Stimulated activated effector memory CD8-positive, alpha-beta T cell treated with anti-CD3 and anti-CD28 coated beads, Interleukin-12 subunit alpha, Interleukin-12 subunit beta, amount 100 ng/mL, for 72 hours (primary cell): ENCODE results near the gene EPSTI1.
A peak's percentile ranks its signal among the peaks of the same experiment; 100 is the strongest.

Source experiments
- ATAC-seq: fragments of 150-1000 bp; cut with Tn5 transposase; 2 replicates; pipeline ENCODE4 v1.10.0; 2021
- DNase-seq, 2 donors: peaks; one replicate each; pipeline ENCODE4 v3.0.0; 2021 to 2022; ENCODE audit warnings: low spot score in 2 of 2
- H3K27ac Mint-ChIP-seq: one replicate; pipeline ENCODE4 v1.8.0; 2022; ENCODE audit warnings: mild to moderate bottlenecking, mixed read lengths
- H3K36me3 Mint-ChIP-seq: one replicate; pipeline ENCODE4 v1.8.0; 2022; ENCODE audit warnings: mild to moderate bottlenecking, mixed read lengths
- H3K4me1 Mint-ChIP-seq: one replicate; pipeline ENCODE4 v1.8.0; 2022; ENCODE audit warnings: mixed read lengths
- H3K4me3 Mint-ChIP-seq: one replicate; pipeline ENCODE4 v1.8.0; 2022; ENCODE audit warnings: mild to moderate bottlenecking, mixed read lengths
- H3K9me3 Mint-ChIP-seq: one replicate; pipeline ENCODE4 v1.8.0; 2022; ENCODE audit warnings: mixed read lengths

The EPSTI1 gene

GRCh38 chr13:42969565-42970172, 22.4 kb downstream of the EPSTI1 start:
- ATAC-seq: peak; percentile 82
- Mint-ChIP-seq H3K9me3 (no peaks in the 10 kb centered on the region), H3K4me3 (no peak overlapping the region), H3K4me1 (peaks cover 17% of the 10 kb centered on the region), H3K27ac (no peak overlapping the region), H3K36me3 (peaks cover 9% of the 10 kb centered on the region)
- peak; percentile 78 to 88 for DNase-seq

- no peaks in the 10 kb centered on the region for H3K9me3 Mint-ChIP-seq
- H3K36me3 Mint-ChIP-seq: peaks cover 9% of the 10 kb centered on the region
- H3K27ac Mint-ChIP-seq: no peak overlapping the region
- peaks cover 17% of the 10 kb centered on the region for H3K4me1 Mint-ChIP-seq
- DNase-seq (no peak), ATAC-seq (no peak)
- H3K4me3 Mint-ChIP-seq: no peak overlapping the region
Measured at GRCh38 chr13:42968906-42969305, 23.1 kb downstream of the EPSTI1 start.

- no peak overlapping the region for H3K4me3 Mint-ChIP-seq
- H3K36me3 Mint-ChIP-seq: peaks cover 20% of the 10 kb centered on the region
- H3K9me3 Mint-ChIP-seq: no peaks in the 10 kb centered on the region
- no peak overlapping the region for H3K27ac Mint-ChIP-seq
- ATAC-seq (no peak), DNase-seq (no peak)
- peaks cover 17% of the 10 kb centered on the region for H3K4me1 Mint-ChIP-seq
Measured at GRCh38 chr13:42967660-42968059, 24.4 kb downstream of the EPSTI1 start.

GRCh38 chr13:42965281-42965680, 26.8 kb downstream of the EPSTI1 start:
- ATAC-seq: no peak
- Mint-ChIP-seq H3K4me3 (no peak overlapping the region), H3K27ac (no peak overlapping the region), H3K9me3 (no peaks in the 10 kb centered on the region), H3K4me1 (peaks cover 9% of the 10 kb centered on the region), H3K36me3 (peaks cover 39% of the 10 kb centered on the region)
- no peak for DNase-seq

GRCh38 chr13:42964761-42965161, 27.3 kb downstream of the EPSTI1 start:
- H3K4me3 Mint-ChIP-seq: no peak overlapping the region
- DNase-seq (no peak), ATAC-seq (no peak)
- H3K27ac Mint-ChIP-seq: no peak overlapping the region
- peaks cover 36% of the 10 kb centered on the region for H3K36me3 Mint-ChIP-seq
- peaks cover 6% of the 10 kb centered on the region for H3K4me1 Mint-ChIP-seq
- no peaks in the 10 kb centered on the region for H3K9me3 Mint-ChIP-seq

- Mint-ChIP-seq H3K4me1 (no peaks in the 10 kb centered on the region), H3K9me3 (no peaks in the 10 kb centered on the region), H3K27ac (no peak overlapping the region), H3K4me3 (no peak overlapping the region), H3K36me3 (peaks cover 37% of the 10 kb centered on the region)
- DNase-seq: no peak
- no peak for ATAC-seq
Measured at GRCh38 chr13:42959615-42960014, 32.4 kb downstream of the EPSTI1 start.

GRCh38 chr13:42957881-42958280, 34.2 kb downstream of the EPSTI1 start:
- no peaks in the 10 kb centered on the region for H3K4me1 Mint-ChIP-seq
- no peak overlapping the region for H3K4me3 Mint-ChIP-seq
- H3K9me3 Mint-ChIP-seq: no peaks in the 10 kb centered on the region
- DNase-seq (no peak), ATAC-seq (no peak)
- no peak overlapping the region for H3K27ac Mint-ChIP-seq
- peaks cover 31% of the 10 kb centered on the region for H3K36me3 Mint-ChIP-seq

GRCh38 chr13:42950181-42950580, 41.9 kb downstream of the EPSTI1 start:
- no peak for DNase-seq
- H3K9me3 Mint-ChIP-seq: no peaks in the 10 kb centered on the region
- H3K27ac Mint-ChIP-seq: no peak overlapping the region
- H3K4me1 Mint-ChIP-seq: no peaks in the 10 kb centered on the region
- peaks cover 19% of the 10 kb centered on the region for H3K36me3 Mint-ChIP-seq
- H3K4me3 Mint-ChIP-seq: no peak overlapping the region
- ATAC-seq: no peak

- DNase-seq (no peak), ATAC-seq (no peak)
- Mint-ChIP-seq H3K4me3 (no peak overlapping the region), H3K36me3 (peaks cover 13% of the 10 kb centered on the region), H3K9me3 (peaks cover 2% of the 10 kb centered on the region), H3K4me1 (no peaks in the 10 kb centered on the region), H3K27ac (no peak overlapping the region)
Measured at GRCh38 chr13:42947925-42948324, 44.1 kb downstream of the EPSTI1 start.

GRCh38 chr13:42946927-42947326, 45.1 kb downstream of the EPSTI1 start:
- H3K4me3 Mint-ChIP-seq: no peak overlapping the region
- H3K4me1 Mint-ChIP-seq: no peaks in the 10 kb centered on the region
- H3K27ac Mint-ChIP-seq: no peak overlapping the region
- H3K36me3 Mint-ChIP-seq: peaks cover 8% of the 10 kb centered on the region
- H3K9me3 Mint-ChIP-seq: peaks cover 2% of the 10 kb centered on the region
- DNase-seq (no peak), ATAC-seq (no peak)

GRCh38 chr13:42929886-42930535, 62.0 kb downstream of the EPSTI1 start:
- no peak overlapping the region for H3K27ac Mint-ChIP-seq
- no peak overlapping the region for H3K4me3 Mint-ChIP-seq
- H3K4me1 Mint-ChIP-seq: no peaks in the 10 kb centered on the region
- H3K36me3 Mint-ChIP-seq: peaks cover 10% of the 10 kb centered on the region
- no peaks in the 10 kb centered on the region for H3K9me3 Mint-ChIP-seq
- ATAC-seq (no peak), DNase-seq (no peak)

GRCh38 chr13:42926555-42926954, 65.5 kb downstream of the EPSTI1 start:
- Mint-ChIP-seq H3K9me3 (no peaks in the 10 kb centered on the region), H3K4me3 (no peak overlapping the region), H3K4me1 (no peaks in the 10 kb centered on the region), H3K36me3 (peaks cover 10% of the 10 kb centered on the region), H3K27ac (no peak overlapping the region)
- DNase-seq: no peak
- no peak for ATAC-seq

GRCh38 chr13:42926043-42926442, 66.0 kb downstream of the EPSTI1 start:
- ATAC-seq (no peak), DNase-seq (no peak)
- H3K9me3 Mint-ChIP-seq: no peaks in the 10 kb centered on the region
- H3K36me3 Mint-ChIP-seq: peaks cover 10% of the 10 kb centered on the region
- H3K4me1 Mint-ChIP-seq: no peaks in the 10 kb centered on the region
- no peak overlapping the region for H3K27ac Mint-ChIP-seq
- no peak overlapping the region for H3K4me3 Mint-ChIP-seq

- ATAC-seq: no peak
- Mint-ChIP-seq H3K36me3 (peaks cover 10% of the 10 kb centered on the region), H3K4me3 (no peak overlapping the region), H3K4me1 (no peaks in the 10 kb centered on the region), H3K9me3 (no peaks in the 10 kb centered on the region), H3K27ac (no peak overlapping the region)
- DNase-seq: no peak
Measured at GRCh38 chr13:42925626-42926025, 66.4 kb downstream of the EPSTI1 start.

GRCh38 chr13:42924344-42924743, 67.7 kb downstream of the EPSTI1 start:
- no peaks in the 10 kb centered on the region for H3K9me3 Mint-ChIP-seq
- peaks cover 14% of the 10 kb centered on the region for H3K36me3 Mint-ChIP-seq
- ATAC-seq: no peak
- no peaks in the 10 kb centered on the region for H3K4me1 Mint-ChIP-seq
- no peak for DNase-seq
- no peak overlapping the region for H3K27ac Mint-ChIP-seq
- H3K4me3 Mint-ChIP-seq: no peak overlapping the region

- ATAC-seq: no peak
- Mint-ChIP-seq H3K4me3 (no peak overlapping the region), H3K36me3 (peaks cover 10% of the 10 kb centered on the region), H3K27ac (no peak overlapping the region), H3K4me1 (no peaks in the 10 kb centered on the region), H3K9me3 (no peaks in the 10 kb centered on the region)
- no peak for DNase-seq
Measured at GRCh38 chr13:42907745-42908144, 84.3 kb downstream of the EPSTI1 start.
